Epithelial cell of proximal tubule (primary cell): ENCODE measurements around the gene ATXN7. TPM values are rescaled to one million over a fixed set of nuclear protein-coding genes. Genes with fewer than 3 reads are reported as not detected.

Experiments used
- DNase-seq: peaks from one replicate; pipeline ENCODE4 v3.0.0-alpha.2; 2011; ENCODE audit warnings: low read depth
- H3K4me3 ChIP-seq: 2 replicates; pipeline ENCODE4 v1.5.1; 2011; ENCODE audit warnings: low read depth, mild to moderate bottlenecking, low read length
- CTCF ChIP-seq: conservative IDR thresholded peaks from 2 replicates; pipeline ENCODE4 v1.5.1; 2012; ENCODE audit warnings: low read depth, mild to moderate bottlenecking, low read length
- total RNA-seq: library from RNA; depleted of rRNA; stranded (reverse); fragments of >200 nt; gene quantifications from 2 replicates; pipeline ENCODE4 v1.2.3, GENCODE V29; 2015

Gene ATXN7
- total RNA-seq, 1 donor from 2014 or later: 16.7 TPM

GRCh38 chr3:63851287-63851686 is 12.4 kb upstream of the ATXN7 start:
- DNase-seq: no peak
- TF ChIP-seq CTCF: no peak
- H3K4me3 ChIP-seq: no peak overlapping the region

- no peak for TF ChIP-seq CTCF
- no peak overlapping the region for H3K4me3 ChIP-seq
- DNase-seq: no peak
These were observed 10.6 kb upstream of the ATXN7 start for GRCh38 chr3:63853106-63853505.

- DNase-seq: no peak
- H3K4me3 ChIP-seq: no peak overlapping the region
- TF ChIP-seq CTCF: no peak
These were observed 8.2 kb upstream of the ATXN7 start for GRCh38 chr3:63855333-63855940.

GRCh38 chr3:63857311-63857710 is 6.4 kb upstream of the ATXN7 start:
- TF ChIP-seq CTCF: no peak
- no peak overlapping the region for H3K4me3 ChIP-seq
- no peak for DNase-seq

GRCh38 chr3:63860776-63861175 is 2.9 kb upstream of the ATXN7 start:
- no peak for DNase-seq

GRCh38 chr3:63861306-63861705 is 2.4 kb upstream of the ATXN7 start:
- no peak overlapping the region for H3K4me3 ChIP-seq
- no peak for DNase-seq
- no peak for TF ChIP-seq CTCF

More at GRCh38 chr3:63860776-63861175, 2.9 kb upstream of the ATXN7 start:
- TF ChIP-seq CTCF: no peak
- H3K4me3 ChIP-seq: no peak overlapping the region

GRCh38 chr3:63862804-63863149 is 890 bp upstream of the ATXN7 start:
- TF ChIP-seq CTCF: no peak
- no peak for DNase-seq
- H3K4me3 ChIP-seq: peak overlapping the region; percentile 88
